DMS114 treated with DMSO at 0.1 percent for 48 hours (cell line): Measurements from ENCODE around the gene SWSAP1.
"Not testable (repeated sequence)": the region's sequence is repeated elsewhere in the genome, so short reads cannot be mapped to it uniquely, and the experiment has no call there.

Source experiments
- DNase-seq: peaks from one replicate; lab custom pipeline; 2025; ENCODE audit not compliant: unreplicated experiment; lab: John Stamatoyannopoulos, UW

Gene SWSAP1

DNA sequence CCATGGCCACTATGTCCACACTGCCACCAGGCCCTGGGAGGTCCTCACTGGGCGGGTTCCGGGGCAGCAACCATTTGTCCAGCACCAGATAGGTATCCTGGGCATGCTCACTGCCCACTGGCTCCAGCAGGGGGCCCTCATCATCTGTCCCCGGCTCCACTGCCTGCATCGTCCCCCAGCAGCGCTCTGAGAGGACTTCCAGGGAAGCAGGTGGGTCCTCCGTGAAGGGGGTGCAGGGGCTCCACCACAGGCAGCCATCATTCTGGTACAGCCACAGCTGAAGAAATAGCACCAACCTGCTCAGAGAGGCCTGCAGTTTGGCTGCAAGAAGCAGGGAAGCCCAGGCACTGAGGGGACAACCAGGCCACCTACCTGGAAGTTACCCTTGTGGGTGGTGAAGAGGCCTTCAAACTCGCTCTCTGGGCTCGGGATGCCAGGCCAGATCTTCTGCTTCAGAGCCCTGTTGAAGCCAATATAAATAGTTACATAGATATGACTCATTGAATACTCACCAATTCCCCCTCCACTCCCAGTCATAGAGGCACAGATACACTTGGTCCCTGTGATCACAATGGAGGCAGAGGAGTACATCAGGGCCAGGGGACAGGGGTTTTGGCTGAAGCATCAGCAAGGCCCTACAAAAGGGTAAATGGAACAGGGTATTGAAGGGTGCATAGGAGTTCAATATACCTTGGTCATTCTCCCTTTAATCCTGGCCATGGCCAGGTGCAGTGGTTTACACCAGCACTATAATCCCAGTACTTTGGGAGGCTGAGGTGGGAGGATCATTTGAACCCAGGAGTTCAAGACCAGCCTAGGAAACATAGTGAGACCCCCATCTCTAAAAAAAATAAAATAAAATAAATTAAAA, 4.1 kb downstream of the SWSAP1 start:
- peak; percentile 31 for DNase-seq

DNA sequence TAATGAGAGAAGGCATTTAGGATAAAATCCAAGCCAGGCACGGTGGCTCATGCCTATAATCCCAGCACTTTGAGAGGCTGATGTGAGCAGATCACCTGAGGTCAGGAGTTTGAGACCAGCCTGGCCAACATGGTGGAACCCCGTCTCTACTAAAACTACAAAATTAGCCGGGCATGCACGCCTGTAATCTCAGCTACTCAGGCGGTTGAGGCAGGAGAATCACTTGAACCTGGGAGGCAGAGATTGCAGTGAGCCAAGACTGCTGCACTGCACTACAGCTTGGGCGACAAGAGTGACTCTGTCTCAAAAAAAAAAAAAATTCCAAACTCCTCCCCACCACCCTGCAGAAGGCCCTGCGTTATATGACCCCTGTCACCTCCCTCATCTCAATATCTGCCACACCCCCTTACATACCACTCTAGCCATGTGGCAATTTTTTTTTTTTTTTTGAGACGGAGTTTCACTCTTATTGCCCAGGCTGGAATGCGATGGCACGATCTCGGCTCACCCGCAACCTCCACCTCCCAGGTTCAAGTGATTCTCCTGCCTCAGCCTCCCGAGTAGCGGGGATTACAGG, 4.9 kb downstream of the SWSAP1 start:
- not testable (repeated sequence) for DNase-seq

DNA sequence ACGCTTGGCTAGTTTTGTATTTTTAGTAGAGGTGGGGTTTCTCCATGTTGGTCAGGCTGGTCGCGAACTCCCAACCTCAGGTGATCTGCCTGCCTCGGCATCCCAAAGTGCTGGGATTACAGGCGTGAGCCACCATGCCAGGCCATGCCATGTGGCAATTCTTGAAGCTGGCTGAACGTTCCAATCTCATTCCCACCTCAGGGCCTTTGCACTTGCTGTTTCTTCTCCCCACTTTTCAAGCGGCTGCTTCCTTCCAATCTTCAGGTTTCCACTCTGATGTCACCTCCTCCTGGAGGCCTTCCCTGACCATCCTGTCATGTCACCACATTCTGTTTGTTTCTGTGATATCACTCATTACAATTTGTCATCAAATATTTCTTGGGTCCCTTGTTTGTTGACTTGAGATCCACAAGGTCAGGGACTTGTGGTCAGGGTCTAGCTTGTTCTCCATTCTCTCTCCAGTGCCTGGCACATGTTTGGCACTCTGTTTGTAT, 5.4 kb downstream of the SWSAP1 start:
- DNase-seq = no peak

DNA sequence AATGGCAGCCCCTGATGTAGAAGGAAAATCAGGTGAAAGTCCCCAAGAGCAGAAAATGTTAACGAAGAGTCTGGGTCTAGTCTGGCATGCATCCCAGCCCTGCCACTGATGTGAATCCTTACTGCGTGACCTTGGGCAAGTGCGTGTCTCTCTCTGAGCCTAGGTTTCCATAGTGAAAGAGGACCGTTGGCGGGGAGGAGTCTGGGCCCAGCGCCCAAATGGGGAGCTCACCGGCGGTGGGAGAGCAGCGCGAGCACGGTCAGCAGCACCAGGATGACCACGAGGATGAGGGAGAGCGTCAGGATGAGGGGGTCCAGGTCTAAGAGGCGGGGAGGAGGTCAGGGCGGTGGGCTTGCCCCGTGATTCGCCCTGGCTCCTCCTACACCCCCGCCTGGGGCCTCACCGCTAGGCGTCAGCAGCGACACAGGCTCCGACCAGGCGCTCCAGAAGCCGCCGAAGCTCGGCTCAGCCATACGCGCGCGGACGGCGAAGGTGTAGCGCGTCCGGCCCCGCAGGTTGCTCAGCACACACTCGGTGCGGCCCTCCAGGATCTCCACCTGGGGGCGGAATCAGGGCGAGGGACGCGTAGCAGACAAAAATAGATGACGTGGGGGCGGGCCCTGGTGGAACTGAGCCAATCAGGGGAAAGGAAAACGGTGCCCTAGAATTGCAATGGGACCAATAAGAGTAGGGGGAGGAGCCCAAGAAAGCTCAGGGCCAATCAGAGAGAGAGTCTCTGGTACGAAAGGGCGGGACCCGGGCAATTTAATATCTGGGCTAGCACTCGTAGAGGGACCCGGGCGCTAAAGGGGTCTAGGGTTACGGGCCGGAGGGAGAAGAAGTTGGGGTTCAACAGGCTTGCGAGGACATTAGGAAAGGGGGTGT, 6.4 kb downstream of the SWSAP1 start:
- peak; percentile 91 for DNase-seq

DNA sequence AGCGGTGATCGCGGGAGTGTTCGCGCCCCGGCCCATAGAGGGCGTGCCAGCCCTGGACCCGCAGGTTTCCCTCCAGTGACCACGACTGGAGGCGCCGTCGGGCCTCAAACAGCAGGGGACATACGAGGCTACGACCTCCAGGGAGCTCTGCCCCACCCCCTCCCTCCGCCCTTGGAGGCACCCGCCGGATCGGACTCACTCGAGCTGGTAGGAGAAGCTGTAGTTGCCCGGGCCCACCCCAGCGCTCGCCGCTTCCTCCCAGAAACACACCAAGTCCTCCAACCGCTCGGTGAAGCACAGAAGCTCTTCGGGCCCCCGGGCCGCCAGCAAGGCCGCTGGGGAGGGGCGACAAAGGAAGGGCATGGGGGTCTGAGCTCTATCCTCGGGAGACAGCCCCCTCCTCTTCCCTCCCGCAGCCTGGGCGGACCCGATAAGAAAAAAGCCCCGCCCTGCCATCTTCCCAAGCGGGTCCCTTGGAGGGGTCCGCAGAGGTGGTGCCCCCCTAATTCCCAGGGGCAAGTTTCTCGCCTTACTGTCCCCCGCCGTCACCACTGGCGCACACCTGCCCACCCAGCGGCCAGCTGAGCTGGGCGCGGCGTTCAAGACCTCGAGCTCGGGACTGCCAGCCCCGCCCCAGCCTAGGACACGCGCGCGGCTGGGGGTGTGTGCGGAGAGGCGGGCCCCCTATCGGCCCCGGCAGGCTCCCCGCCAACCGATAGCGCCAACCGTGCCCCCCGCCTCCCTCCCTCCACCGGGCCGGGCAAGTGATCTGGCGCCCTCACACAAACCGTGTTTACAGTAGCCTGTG, 8.6 kb downstream of the SWSAP1 start:
- DNase-seq = peak; percentile 17

DNA sequence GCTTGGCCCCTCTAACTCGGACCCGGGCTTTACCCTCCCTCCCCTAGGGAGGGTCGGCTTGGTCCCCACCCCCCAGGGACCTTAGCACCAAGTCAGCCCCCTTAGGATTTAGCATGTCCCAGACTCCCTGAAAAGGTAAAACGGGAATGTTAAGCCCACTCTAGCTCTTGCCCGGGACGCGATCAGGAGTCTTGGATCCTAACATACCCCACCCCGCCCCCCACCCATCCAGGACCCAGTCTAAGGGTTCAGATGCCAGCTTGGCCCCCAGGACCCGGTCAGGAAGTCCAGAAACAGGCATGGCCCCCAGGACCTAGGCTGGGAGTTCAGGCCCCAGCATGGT, 9.2 kb downstream of the SWSAP1 start:
- no peak for DNase-seq

DNA sequence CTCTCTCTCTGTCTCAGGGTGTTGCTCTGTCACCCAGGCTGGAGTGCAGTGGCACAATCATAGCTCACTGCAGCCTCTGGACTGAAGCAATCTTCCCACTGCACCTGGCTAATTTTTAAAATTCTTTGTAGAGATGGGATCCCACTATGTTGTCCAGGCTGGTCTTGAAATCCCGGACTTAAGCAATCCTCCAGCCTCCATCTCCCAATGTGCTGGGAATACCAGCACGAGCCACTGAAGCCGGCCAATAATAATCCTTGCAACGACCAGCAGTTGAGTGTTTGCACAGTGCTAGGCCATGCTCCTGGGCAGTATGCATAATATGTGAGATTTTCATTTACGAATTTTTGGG, 10.3 kb downstream of the SWSAP1 start:
- DNase-seq = no peak

DNA sequence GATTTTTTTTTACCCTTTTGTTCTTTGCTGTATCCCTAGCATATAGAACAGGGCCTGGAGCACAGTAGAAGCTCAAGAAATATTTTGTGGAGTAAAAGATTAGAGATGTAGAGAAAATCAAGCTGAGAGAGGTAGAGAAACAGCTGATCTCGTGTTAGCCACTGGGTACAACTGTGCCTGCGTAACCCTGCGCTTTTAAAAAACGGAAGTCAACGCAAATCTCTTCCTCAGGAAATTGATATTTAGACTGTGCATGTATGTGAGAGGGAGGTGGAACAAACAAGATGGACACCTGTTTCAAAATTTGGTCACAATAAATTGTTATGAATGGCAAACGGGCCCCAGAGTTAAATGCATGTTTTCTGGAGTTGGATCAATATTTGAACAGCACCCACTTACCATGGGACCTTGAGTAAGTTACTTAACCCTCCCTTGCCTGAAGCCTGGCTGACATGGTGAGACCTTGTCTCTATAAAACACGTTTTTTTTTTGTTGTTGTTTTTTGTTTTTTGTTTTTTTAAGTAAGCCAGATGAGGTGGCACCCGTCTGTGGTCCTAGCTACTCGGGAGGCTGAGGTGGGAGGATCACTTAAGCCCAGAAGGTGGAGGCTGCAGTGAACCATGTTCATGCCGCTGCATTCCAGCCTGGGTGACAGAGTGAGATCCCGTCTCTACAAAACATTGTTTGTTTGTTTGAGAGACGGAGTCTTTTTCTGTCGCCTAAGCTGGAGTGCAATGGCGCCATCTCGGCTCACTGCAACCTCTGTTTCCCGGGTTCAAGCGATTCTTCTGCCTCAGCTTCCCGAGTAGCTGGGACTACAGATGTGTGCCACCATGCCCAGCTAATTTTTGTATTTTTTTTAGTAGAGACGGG, 12.9 kb downstream of the SWSAP1 start:
- no peak for DNase-seq

DNA sequence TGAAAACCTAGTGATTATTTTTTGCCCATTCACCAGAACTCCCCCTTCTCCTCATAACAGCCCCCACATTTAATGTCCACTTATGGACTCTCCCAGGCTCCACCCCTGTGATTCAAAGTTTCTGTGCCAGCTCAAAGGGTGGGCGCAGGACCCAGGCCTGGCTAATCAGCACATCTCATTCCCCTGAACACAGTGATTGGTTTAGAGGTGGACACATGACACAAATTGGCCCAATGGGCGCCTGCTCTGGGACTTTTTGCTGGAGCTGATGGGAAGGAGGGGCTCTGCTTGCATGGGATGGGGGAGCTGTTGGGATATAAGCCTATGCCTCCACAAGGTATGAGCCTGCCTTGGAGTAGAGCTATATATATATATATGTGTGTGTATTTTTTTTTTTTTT, 15.9 kb downstream of the SWSAP1 start:
- no peak for DNase-seq

DNA sequence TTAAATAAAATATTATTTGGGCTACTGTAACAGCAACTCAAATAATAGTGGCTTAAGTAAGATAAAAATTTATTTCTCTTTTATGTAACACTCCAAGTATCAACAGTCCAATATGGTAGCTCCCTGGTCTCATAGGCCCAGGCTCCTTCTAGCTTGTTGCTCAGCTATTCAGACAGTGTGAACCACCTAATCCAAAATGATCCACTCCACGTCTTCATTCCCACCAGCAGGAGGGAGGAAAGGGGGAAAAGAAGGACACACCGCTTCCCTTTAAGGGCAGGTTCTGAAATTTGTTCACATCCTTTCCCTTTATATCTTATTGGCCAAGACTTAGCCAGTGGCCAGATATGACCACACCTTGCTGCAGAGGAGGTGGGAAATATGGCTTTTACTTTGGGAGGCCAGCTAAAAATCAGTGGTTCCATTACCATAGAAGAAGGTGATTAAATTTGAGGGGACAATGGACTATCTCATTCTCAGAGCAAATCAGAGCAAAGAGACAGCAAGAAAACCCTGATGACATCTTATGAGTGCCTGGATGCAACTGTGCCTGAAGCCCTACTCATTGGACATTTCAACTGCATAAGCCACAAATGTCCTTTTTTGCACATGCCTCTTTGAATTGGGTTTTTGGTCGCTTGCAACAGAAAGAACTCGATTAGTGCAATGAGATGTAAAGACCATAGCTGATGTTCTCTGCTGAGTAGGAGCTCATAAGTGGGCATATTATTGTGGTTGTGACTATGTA, 16.6 kb downstream of the SWSAP1 start:
- no peak for DNase-seq

DNA sequence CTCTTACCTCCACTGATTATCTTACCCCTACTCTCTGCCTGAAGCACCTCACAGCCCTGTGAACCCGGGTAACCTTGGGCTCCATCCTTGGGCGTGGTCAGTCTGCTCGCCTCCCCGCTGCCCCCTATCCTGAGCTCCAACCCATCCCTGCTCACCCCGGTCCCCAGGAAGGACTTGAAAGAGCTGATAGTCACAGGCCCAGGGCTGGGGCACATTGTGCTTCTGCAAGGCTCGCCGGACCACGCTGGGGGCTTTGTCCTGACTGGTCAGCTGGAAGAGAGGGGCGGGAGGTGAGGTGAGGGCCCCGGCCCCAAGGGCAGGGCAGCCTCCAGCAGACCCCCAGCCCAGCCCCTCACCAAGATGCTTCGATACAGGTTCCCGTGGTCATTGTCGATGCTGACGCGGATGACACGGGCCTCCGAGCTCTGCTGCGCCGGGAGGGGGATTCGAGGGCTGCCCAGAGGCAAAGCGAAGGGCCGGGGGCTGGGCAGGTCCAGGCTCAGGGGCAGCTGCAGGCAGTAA, 22.7 kb downstream of the SWSAP1 start:
- no peak for DNase-seq

DNA sequence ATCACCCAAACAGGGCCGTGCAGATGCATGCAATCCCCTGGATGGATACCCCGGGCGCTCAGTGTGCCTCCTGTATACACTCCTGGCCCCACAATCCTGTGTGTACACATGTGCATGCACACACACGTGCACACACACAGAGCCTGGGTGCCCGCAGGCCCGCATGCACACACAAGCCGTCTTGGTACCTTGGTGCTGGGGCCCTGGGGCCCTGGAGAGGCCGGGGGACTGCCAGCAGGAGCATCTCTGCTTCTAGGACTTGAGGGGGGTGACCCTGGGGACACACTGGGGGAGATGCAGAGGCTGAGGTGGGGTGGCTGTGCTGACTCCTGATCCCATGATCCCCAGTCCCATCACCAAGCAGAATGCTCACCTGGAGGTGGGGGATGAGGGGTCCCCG, 25.2 kb downstream of the SWSAP1 start:
- no peak for DNase-seq

DNA sequence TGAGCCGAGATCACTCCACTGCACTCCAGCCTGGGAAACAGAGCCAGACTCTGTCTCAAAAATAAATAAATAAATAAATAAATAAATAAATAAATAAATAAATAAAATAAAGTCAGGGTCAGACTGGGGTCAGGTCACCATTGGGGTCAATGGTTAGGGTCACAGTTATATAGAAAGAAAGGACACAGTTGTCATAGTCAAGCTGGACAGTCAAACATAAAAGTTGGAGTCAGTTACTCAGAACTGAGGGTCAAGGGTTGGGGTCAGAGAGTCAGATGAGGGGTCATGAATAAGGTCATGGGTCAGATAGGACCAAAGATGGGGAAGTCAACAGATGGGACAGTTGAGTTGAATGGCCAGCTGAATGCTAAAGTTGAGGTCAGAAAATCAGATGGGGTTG, 26.3 kb downstream of the SWSAP1 start:
- DNase-seq = no peak

DNA sequence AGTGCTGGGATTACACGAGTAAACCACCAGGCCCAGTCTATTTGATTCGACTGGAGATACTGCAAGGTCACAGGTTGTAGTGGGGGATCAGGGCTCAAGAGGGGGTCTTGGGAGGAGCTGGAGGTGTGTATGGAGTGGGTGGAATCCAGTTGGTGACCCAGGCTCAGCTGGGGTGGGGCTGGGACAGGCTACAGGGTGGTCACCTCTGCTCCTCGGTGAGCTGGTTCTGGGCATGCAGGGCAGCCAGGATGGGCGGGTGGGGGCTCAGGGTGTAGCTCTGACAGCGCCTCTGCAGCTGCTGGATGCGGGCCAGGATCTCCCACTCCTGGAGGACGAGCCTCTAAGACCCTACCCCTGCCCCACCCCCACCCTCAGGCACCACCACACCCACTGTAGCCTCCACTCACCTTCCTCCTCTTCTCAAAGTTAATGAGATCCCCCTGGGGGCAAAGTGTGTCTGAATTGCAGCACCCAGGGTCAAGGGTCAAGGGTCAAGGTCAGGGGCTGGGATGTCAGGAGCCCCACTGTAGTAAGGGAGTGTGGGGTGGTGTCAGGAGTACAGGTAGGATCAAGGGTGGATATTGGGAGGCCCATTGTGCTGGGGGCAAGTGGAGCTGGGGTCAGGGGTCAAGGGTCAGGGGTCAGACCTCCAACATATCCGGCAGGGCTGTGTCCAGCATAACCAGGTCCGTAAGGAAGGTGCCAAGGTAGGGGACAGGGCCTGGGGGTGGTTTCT, 27.5 kb downstream of the SWSAP1 start:
- no peak for DNase-seq

DNA sequence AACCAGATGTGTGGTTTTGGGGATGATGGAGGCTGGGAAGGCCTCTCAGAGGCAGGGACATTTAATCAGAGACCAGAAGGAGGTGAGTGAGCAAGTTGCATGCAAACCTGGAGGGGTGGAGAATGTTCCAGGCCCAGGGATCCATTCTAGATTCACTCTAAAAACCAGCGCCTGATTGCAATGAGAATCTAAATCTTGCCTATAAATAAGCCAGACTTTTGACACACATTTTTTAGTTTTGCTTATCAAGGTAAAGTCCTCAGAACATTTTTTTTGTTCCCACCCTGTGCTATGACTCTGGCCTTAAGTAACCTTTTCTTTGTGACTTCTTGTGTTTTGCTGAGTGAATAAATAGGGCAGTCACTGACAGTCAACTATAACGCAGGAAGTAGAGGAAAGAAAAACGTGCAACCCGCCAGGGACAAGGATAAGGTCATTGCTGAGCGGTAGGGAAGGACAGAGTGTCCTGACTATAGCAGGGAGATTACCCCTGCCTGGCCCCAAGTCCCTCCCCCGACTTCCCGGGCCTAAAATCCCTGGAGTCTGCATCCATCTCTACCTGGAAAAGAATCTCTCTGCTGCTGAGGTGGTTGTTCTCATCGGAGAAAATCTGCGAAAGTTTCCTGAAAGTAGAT, 30.2 kb downstream of the SWSAP1 start:
- no peak for DNase-seq

DNA sequence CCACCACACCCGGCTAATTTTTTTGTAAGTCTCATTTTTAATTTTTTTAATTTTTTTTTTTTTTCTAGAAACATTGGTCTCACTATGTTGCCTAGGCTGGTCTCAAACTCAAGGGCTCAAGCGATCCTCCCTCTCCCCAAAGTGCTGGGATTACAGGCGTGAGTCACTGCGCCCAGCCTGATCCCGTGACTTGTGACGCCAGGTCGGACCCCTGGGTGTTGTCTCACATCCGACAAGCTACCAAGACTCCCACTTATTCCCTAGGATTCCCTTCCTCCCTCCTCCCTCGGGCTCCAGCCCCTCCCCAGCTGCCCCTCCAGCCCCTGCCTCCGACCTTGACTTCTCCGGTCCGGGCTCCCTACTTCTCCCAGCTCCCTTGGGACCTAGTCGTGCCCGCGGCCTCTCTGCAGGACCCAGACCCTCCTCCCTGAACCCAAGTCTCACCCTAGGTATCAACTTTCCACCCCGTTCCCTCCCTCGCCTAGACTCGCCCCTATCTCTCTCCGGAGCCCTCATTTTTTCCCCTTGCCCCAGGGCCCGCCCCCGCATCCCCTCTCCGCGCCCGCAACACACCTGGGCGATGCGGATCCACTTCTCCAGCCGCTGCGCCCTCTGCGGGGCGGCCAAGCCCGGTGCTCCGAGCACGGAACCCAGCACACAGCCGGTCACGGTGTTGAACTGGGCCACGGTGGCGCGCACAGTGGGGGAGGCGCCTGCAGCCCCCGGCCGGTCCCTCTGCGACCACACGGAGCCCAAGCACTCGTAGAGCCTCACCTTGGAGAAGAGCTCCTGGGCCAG, 31.6 kb downstream of the SWSAP1 start:
- DNase-seq = no peak

DNA sequence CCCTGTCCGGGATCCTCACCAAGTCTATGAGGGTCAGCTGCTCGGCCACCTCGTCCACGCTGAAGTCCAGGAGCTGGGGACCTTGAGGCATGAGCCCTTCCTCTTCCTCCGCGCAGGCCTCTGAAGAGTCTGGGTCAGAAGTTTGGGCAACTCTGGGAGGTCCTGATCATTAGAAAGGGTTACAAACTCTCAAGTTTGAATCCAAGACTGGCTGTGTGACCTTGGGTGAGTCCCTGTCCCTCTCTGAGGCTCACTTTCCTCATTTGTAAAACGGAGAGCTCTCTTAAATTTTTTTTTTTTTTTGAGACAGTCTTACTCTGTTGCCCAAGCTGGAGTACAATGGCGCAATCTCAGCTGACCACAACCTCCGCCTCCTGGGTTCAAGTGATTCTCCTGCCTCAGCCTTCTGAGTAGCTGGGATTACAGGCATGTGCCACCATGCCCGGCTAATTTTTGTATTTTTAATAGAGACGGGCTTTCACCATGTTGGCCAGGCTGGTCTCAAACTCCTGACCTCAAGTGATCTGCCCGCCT, 32.3 kb downstream of the SWSAP1 start:
- DNase-seq = not testable (repeated sequence)
